IPS-15b (cell line): Measurements from ENCODE around the gene MAP1LC3B.

Experiments used
- H3K27me3 ChIP-seq: one replicate; pipeline ENCODE4 v1.6.1; 2013; ENCODE audit warnings: low read length; ENCODE audit not compliant: control insufficient read depth, insufficient read depth
- H3K36me3 ChIP-seq: one replicate; pipeline ENCODE4 v1.6.1; 2013; ENCODE audit warnings: low read length; ENCODE audit not compliant: control insufficient read depth, insufficient read depth
- H3K4me1 ChIP-seq: one replicate; pipeline ENCODE4 v1.6.1; 2013; ENCODE audit warnings: mild to moderate bottlenecking, low read length; ENCODE audit not compliant: control insufficient read depth, insufficient read depth
- H3K4me3 ChIP-seq: one replicate; pipeline ENCODE4 v1.5.1; 2013; ENCODE audit warnings: low read depth, low read length
- H3K9ac ChIP-seq: one replicate; pipeline ENCODE4 v1.6.1; 2013; ENCODE audit warnings: low read depth, mild to moderate bottlenecking, low read length
- H3K9me3 ChIP-seq: one replicate; pipeline ENCODE4 v1.6.1; 2013; ENCODE audit warnings: mild to moderate bottlenecking, low read length; ENCODE audit not compliant: control insufficient read depth, insufficient read depth

Gene MAP1LC3B

GRCh38 chr16:87431926-87432325 is 39.8 kb downstream of the MAP1LC3B start:
- H3K4me3 ChIP-seq = no peak overlapping the region
- no peak overlapping the region for H3K9ac ChIP-seq
- H3K27me3 ChIP-seq = no peaks in the 10 kb centered on the region
- H3K36me3 ChIP-seq = peaks cover 7% of the 10 kb centered on the region
- H3K9me3 ChIP-seq = no peaks in the 10 kb centered on the region
- peaks cover 2% of the 10 kb centered on the region for H3K4me1 ChIP-seq

DNA sequence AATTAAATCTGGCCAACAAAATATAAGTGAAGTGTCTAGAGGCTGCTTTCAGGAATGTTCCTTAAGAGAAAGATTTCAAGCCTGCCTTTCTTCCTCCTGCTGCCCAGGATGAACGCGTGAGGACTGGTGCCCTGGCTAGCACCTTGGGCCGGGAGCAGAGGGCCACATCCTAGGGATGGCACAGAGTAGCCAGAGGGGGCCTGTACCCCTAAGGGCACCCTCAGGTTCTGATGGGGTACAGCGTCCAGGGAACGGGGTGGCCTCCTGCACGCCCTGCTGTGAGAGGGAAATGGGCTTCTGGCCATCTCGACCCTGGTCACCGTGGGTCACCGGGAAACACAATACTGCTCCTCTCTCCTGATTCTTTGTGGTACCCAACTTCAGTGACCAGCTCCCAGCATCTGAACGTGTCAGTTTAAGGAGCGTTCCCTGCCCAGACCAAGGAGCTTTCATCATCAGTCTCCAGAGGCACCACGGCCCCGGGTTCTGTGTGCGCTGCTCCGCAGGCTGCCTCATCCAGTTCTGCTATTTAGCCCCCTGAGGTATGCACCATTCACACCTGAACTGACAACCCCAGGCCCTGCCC is 40.3 kb downstream of the MAP1LC3B start:
- H3K27me3 ChIP-seq = no peaks in the 10 kb centered on the region
- H3K36me3 ChIP-seq = peaks cover 7% of the 10 kb centered on the region
- no peak overlapping the region for H3K9ac ChIP-seq
- H3K4me1 ChIP-seq = no peaks in the 10 kb centered on the region
- H3K9me3 ChIP-seq = no peaks in the 10 kb centered on the region
- H3K4me3 ChIP-seq = no peak overlapping the region

- H3K9ac ChIP-seq = no peak overlapping the region
- no peaks in the 10 kb centered on the region for H3K4me1 ChIP-seq
- no peaks in the 10 kb centered on the region for H3K9me3 ChIP-seq
- H3K36me3 ChIP-seq = peaks cover 7% of the 10 kb centered on the region
- H3K4me3 ChIP-seq = no peak overlapping the region
- H3K27me3 ChIP-seq = no peaks in the 10 kb centered on the region
Observed at GRCh38 chr16:87434146-87434667, 42.1 kb downstream of the MAP1LC3B start.

DNA sequence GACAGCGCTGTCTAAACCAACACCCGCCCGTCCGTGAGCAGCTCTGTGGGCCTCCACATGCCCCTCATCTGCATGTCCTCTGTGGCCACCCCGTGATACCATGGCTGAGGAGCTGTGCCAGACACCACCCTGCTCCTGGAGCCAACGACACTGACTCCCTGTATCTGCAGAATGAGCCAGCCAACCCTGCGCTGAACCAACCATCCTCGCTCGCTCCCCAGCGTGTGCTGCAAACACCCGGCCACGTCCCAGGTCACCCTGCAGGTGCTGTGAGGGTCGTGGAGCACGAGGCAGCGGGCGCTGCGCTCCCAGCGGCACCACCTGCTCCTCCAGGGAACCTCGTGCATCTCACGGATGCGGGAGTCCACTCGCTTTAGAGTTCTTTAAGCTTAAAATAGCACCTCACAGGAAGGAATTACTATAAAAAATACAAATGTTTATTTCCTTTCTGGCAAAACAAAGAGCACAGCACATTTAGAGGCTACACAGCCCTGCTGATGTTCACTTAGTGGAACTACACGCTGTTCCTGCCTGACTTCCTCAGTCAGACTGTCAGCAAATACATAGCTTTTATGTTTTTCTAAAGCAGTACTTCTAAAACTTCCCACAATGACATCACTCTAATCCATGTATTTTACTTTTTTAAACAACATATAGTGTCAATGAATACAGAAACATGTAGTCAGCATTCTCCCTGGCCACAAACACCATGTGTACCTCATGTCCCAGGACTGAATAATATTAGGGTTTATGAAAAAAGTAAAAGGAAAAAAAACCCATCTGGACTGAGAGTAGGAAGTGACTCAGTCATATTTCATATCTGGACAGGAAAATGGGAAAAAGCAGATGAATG is 43.5 kb downstream of the MAP1LC3B start:
- Histone ChIP-seq H3K4me1 (no peaks in the 10 kb centered on the region), H3K9me3 (no peaks in the 10 kb centered on the region), H3K36me3 (peaks cover 7% of the 10 kb centered on the region), H3K27me3 (no peaks in the 10 kb centered on the region), H3K4me3 (no peak overlapping the region), H3K9ac (no peak overlapping the region)

DNA sequence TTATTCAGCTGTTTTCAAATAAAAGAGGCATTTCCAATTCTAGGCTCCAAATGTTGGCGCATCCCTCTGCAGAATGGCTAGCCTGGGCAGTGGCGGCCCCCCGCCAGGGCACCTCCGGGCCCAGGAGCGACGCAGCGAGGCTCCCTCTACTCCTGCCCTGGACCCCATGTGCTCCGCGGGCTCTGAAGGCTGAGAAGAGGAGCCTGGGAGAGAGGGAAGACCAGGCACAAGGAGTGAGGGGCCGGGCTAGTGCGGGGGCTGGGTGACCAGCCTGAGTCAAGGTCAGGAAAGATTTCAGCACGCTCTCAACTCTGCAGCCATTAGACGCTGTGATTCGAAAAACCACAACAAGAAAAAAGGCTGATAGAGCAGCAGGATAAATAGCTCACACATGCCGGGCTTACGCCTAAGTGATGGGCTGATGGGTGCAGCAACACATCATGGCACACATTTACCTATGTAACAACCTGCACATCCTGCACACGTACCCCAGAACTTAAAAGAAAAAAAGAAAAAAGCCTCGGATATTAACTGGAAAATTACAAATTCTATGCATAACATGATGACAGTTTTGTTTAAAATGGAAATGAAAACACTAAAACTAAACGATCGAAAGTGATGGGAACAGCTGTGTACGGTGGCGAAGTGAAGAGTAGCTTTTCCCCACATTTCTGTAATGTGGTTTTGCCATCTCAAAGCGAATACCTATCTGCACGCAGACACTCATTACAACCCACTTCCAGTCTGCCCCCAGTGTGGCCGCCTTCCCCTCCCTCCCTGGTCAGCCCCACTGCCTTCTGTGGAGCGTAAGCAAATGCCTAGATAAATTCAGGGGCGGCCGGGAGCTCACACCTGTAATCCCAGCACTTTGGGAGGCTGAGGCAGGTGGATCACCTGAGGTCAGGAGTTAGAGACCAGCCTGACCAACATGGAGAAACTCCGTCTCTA is 44.4 kb downstream of the MAP1LC3B start:
- Histone ChIP-seq H3K27me3 (no peaks in the 10 kb centered on the region), H3K4me3 (no peak overlapping the region), H3K9ac (no peak overlapping the region), H3K9me3 (no peaks in the 10 kb centered on the region), H3K4me1 (no peaks in the 10 kb centered on the region), H3K36me3 (peaks cover 6% of the 10 kb centered on the region)

DNA sequence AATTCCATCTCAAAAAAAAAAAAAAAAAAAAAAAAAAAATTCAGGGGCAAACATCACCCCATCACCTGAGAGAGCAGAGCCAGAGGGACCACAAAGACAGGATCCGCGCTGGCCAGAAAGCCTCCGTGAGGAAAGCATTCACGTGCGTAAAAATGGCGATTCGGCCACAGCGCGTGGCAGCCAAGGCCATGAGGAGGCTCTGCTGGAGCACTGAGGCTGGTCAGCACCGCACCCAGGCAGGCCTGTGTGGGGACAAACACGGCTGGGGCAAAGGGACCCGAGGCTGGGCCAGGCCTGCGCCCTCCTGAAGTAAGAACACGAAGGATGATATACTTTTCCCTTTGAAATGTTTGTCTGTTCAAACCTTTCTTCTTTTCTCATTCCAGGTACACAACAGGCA is 45.2 kb downstream of the MAP1LC3B start:
- Histone ChIP-seq H3K4me3 (no peak overlapping the region), H3K27me3 (no peaks in the 10 kb centered on the region), H3K4me1 (no peaks in the 10 kb centered on the region), H3K36me3 (no peaks in the 10 kb centered on the region), H3K9me3 (no peaks in the 10 kb centered on the region), H3K9ac (no peak overlapping the region)

GRCh38 chr16:87437911-87438610 is 45.9 kb downstream of the MAP1LC3B start:
- H3K27me3 ChIP-seq = no peaks in the 10 kb centered on the region
- no peaks in the 10 kb centered on the region for H3K4me1 ChIP-seq

GRCh38 chr16:87438611-87438985 is 46.5 kb downstream of the MAP1LC3B start:
- H3K9me3 ChIP-seq = no peaks in the 10 kb centered on the region
- H3K27me3 ChIP-seq = no peaks in the 10 kb centered on the region
- H3K36me3 ChIP-seq = no peaks in the 10 kb centered on the region
- H3K9ac ChIP-seq = no peak overlapping the region
- no peak overlapping the region for H3K4me3 ChIP-seq
- H3K4me1 ChIP-seq = no peaks in the 10 kb centered on the region

More at GRCh38 chr16:87437911-87438610, 45.9 kb downstream of the MAP1LC3B start:
- H3K9ac ChIP-seq = no peak overlapping the region
- no peaks in the 10 kb centered on the region for H3K36me3 ChIP-seq
- no peaks in the 10 kb centered on the region for H3K9me3 ChIP-seq
- H3K4me3 ChIP-seq = no peak overlapping the region

- Histone ChIP-seq H3K4me1 (no peaks in the 10 kb centered on the region), H3K9me3 (no peaks in the 10 kb centered on the region), H3K9ac (no peak overlapping the region), H3K36me3 (peaks cover under 1% of the 10 kb centered on the region), H3K27me3 (no peaks in the 10 kb centered on the region), H3K4me3 (no peak overlapping the region)
Observed at GRCh38 chr16:87439926-87440325, 47.8 kb downstream of the MAP1LC3B start.

- Histone ChIP-seq H3K27me3 (no peaks in the 10 kb centered on the region), H3K36me3 (peaks cover 3% of the 10 kb centered on the region), H3K9ac (no peak overlapping the region), H3K4me3 (no peak overlapping the region), H3K4me1 (no peaks in the 10 kb centered on the region), H3K9me3 (no peaks in the 10 kb centered on the region)
Observed at GRCh38 chr16:87441886-87442580, 49.9 kb downstream of the MAP1LC3B start.
